Colonic mucosa (tissue), 4 donors: ENCODE data around the gene UCP3. TPM values are rescaled to one million over a fixed set of nuclear protein-coding genes. Genes with fewer than 3 reads are reported as not detected.

ENCODE experiments used
- DNase-seq: peaks from one replicate; pipeline ENCODE4 v3.0.0-alpha.2; 2020
- H3K27ac ChIP-seq: fragments of 200-600 bp; one replicate; pipeline ENCODE4 v1.8.0; 2021
- H3K27me3 ChIP-seq: fragments of 200-600 bp; one replicate; pipeline ENCODE4 v1.8.0; 2021
- H3K36me3 ChIP-seq: fragments of 200-600 bp; one replicate; pipeline ENCODE4 v1.8.0; 2021
- H3K4me1 ChIP-seq: fragments of 200-600 bp; one replicate; pipeline ENCODE4 v1.8.0; 2021; ENCODE audit warnings: mild to moderate bottlenecking
- H3K4me3 ChIP-seq: fragments of 200-600 bp; one replicate; pipeline ENCODE4 v1.8.0; 2021
- H3K9ac ChIP-seq, 2 donors: one replicate each; pipeline ENCODE4 v1.7.0; 2013; ENCODE audit warnings: control low read depth in 2 of 2, low read depth in 2 of 2, low read length in 2 of 2
- H3K9me3 ChIP-seq: fragments of 200-600 bp; one replicate; pipeline ENCODE4 v1.8.0; 2021
- CTCF ChIP-seq: fragments of 200-600 bp; IDR thresholded peaks from one replicate; pipeline ENCODE4 v1.8.0; 2022; ENCODE audit warnings: antibody characterized with exemption, mild to moderate bottlenecking
- intact Hi-C: fragments of 100-400 bp; cut with DNase I; formaldehyde crosslinking; loops from one replicate; pipeline ENCODE4 v1.14.1; 2022
- total RNA-seq, 2 donors: library from RNA; stranded (reverse); fragmentation: NEBNext Ultra II Directional in 1 of 2; extraction: Animal tissue kit (Norgen Biotek cat#: 25700) in 1 of 2; gene quantifications; one replicate each; pipeline ENCODE4 v1.2.1, GENCODE V29; 2021
- donor health status: healthy.
- donor health status: DM: no; HTN: no; CAD: no.
- donor health status: DM: no; HTN: no; CAD: no.

The UCP3 gene
- total RNA-seq, 2 donors from 2014 or later = 0.66 to 1.5 TPM

GRCh38 chr11:73996161-73996747 lies 12.6 kb downstream of the UCP3 start:
- no peak for TF ChIP-seq CTCF
- H3K4me3 ChIP-seq = no peak overlapping the region
- H3K27ac ChIP-seq = no peak overlapping the region
- no peaks in the 10 kb centered on the region for H3K4me1 ChIP-seq
- intact Hi-C loops = no loop called here
- H3K36me3 ChIP-seq = no peaks in the 10 kb centered on the region
- no peaks in the 10 kb centered on the region for H3K27me3 ChIP-seq
- no peak overlapping the region for H3K9ac ChIP-seq
- H3K9me3 ChIP-seq = no peaks in the 10 kb centered on the region
- peak; percentile 47 for DNase-seq

- intact Hi-C loops = no loop called here
- Histone ChIP-seq H3K27ac (peak overlapping the region; percentile 18), H3K4me3 (no peak overlapping the region), H3K27me3 (no peaks in the 10 kb centered on the region), H3K9ac (no peak overlapping the region), H3K9me3 (no peaks in the 10 kb centered on the region), H3K4me1 (no peaks in the 10 kb centered on the region), H3K36me3 (no peaks in the 10 kb centered on the region)
- no peak for TF ChIP-seq CTCF
- DNase-seq = no peak
Observed at GRCh38 chr11:73995731-73996130, 13.2 kb downstream of the UCP3 start.

- Histone ChIP-seq H3K27me3 (no peaks in the 10 kb centered on the region), H3K4me1 (no peaks in the 10 kb centered on the region), H3K36me3 (no peaks in the 10 kb centered on the region), H3K27ac (peak overlapping the region; percentile 18), H3K9me3 (no peaks in the 10 kb centered on the region), H3K9ac (no peak overlapping the region), H3K4me3 (no peak overlapping the region)
- intact Hi-C loops = no loop called here
- DNase-seq = no peak
- no peak for TF ChIP-seq CTCF
Observed at GRCh38 chr11:73995247-73995646, 13.6 kb downstream of the UCP3 start.

- no peaks in the 10 kb centered on the region for H3K36me3 ChIP-seq
- H3K4me3 ChIP-seq = no peak overlapping the region
- intact Hi-C loops = no loop called here
- no peaks in the 10 kb centered on the region for H3K9me3 ChIP-seq
- H3K27ac ChIP-seq = no peak overlapping the region
- no peak for TF ChIP-seq CTCF
- DNase-seq = no peak
- no peaks in the 10 kb centered on the region for H3K4me1 ChIP-seq
- no peaks in the 10 kb centered on the region for H3K27me3 ChIP-seq
- no peak overlapping the region for H3K9ac ChIP-seq
Observed at GRCh38 chr11:73991471-73992006, 17.3 kb downstream of the UCP3 start.

- intact Hi-C loops = no loop called here
- no peak for DNase-seq
- H3K9ac ChIP-seq = no peak overlapping the region
- no peak overlapping the region for H3K27ac ChIP-seq
- no peak overlapping the region for H3K4me3 ChIP-seq
- no peaks in the 10 kb centered on the region for H3K9me3 ChIP-seq
- H3K4me1 ChIP-seq = no peaks in the 10 kb centered on the region
- no peak for TF ChIP-seq CTCF
- no peaks in the 10 kb centered on the region for H3K27me3 ChIP-seq
- H3K36me3 ChIP-seq = no peaks in the 10 kb centered on the region
Observed at GRCh38 chr11:73990730-73991129, 18.2 kb downstream of the UCP3 start.
